ENCODE results near the gene TMEM115.
A peak's percentile ranks its signal among the peaks of the same experiment; 100 is the strongest.

TMEM115 gene

GRCh38 chr3:50369012-50369670 is 9.8 kb upstream of the TMEM115 start:
- Mint-ChIP-seq H3K4me3 (no peak overlapping the region), H3K27me3 (ENCODE audit: low read depth) (no peaks in the 10 kb centered on the region), H3K36me3 (ENCODE audit: low read depth) (no peaks in the 10 kb centered on the region), H3K27ac (no peak overlapping the region), H3K9me3 (no peaks in the 10 kb centered on the region), H3K4me1 (ENCODE audit: low read depth) (peaks cover 10% of the 10 kb centered on the region)

- peaks cover 8% of the 10 kb centered on the region for H3K4me1 Mint-ChIP-seq (ENCODE audit: low read depth)
Measured at GRCh38 chr3:50365842-50366220, 6.5 kb upstream of the TMEM115 start.

GRCh38 chr3:50365080-50365841 is 5.9 kb upstream of the TMEM115 start:
- peaks cover 8% of the 10 kb centered on the region for H3K4me1 Mint-ChIP-seq (ENCODE audit: low read depth)
- no peaks in the 10 kb centered on the region for H3K27me3 Mint-ChIP-seq (ENCODE audit: low read depth)
- no peaks in the 10 kb centered on the region for H3K9me3 Mint-ChIP-seq
- H3K27ac Mint-ChIP-seq, result peak overlapping the region; percentile 78
- H3K36me3 Mint-ChIP-seq (ENCODE audit: low read depth), result peaks cover 2% of the 10 kb centered on the region
- peak overlapping the region; percentile 82 for H3K4me3 Mint-ChIP-seq

More at GRCh38 chr3:50365842-50366220, 6.5 kb upstream of the TMEM115 start:
- peak overlapping the region; percentile 78 for H3K27ac Mint-ChIP-seq
- no peaks in the 10 kb centered on the region for H3K9me3 Mint-ChIP-seq
- H3K27me3 Mint-ChIP-seq (ENCODE audit: low read depth), result no peaks in the 10 kb centered on the region
- peaks cover 2% of the 10 kb centered on the region for H3K36me3 Mint-ChIP-seq (ENCODE audit: low read depth)
- H3K4me3 Mint-ChIP-seq, result peak overlapping the region; percentile 82

GRCh38 chr3:50364573-50365079 is 5.3 kb upstream of the TMEM115 start:
- H3K9me3 Mint-ChIP-seq, result no peaks in the 10 kb centered on the region
- peaks cover 12% of the 10 kb centered on the region for H3K4me1 Mint-ChIP-seq (ENCODE audit: low read depth)
- H3K27ac Mint-ChIP-seq, result no peak overlapping the region
- no peaks in the 10 kb centered on the region for H3K27me3 Mint-ChIP-seq (ENCODE audit: low read depth)
- H3K4me3 Mint-ChIP-seq, result peak overlapping the region; percentile 65
- peaks cover 2% of the 10 kb centered on the region for H3K36me3 Mint-ChIP-seq (ENCODE audit: low read depth)

- Mint-ChIP-seq H3K4me3 (peak overlapping the region; percentile 98), H3K36me3 (ENCODE audit: low read depth) (peaks cover 20% of the 10 kb centered on the region), H3K9me3 (no peaks in the 10 kb centered on the region), H3K4me1 (ENCODE audit: low read depth) (peaks cover 32% of the 10 kb centered on the region), H3K27ac (peak overlapping the region; percentile 92), H3K27me3 (ENCODE audit: low read depth) (no peaks in the 10 kb centered on the region)
Measured at GRCh38 chr3:50359760-50360110, 414 bp upstream of the TMEM115 start.

DNA sequence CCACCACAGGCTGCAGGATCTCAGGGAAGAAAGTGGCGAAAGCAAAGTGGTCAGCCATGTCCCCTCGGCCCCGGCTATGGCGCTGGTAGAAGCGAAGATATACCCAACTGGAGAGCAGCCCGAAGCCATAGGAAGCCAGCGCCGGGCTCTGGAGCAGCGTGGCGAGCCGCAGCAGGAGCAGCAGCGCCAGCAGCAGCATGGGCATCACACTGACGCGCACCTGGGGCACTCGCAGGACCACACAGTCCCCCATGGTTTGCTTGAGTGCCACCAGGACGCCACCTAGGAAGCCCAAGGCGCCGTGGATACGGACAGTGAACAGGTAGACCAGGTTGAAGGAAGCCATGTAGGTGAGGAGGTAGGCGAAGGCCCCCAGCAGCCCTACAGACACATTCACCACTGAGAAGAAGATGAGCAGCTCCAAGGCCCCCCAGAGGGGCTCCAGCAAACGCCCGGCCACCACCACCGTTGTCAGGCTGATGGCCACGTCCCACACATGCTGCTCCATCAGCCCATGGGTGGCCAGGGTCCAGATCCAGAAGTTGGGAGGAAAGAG is 888 bp downstream of the TMEM115 start:
- Mint-ChIP-seq H3K4me3 (peak overlapping the region; percentile 98), H3K36me3 (ENCODE audit: low read depth) (peaks cover 24% of the 10 kb centered on the region), H3K27ac (peak overlapping the region; percentile 69), H3K9me3 (no peaks in the 10 kb centered on the region), H3K4me1 (ENCODE audit: low read depth) (peaks cover 32% of the 10 kb centered on the region), H3K27me3 (ENCODE audit: low read depth) (no peaks in the 10 kb centered on the region)

- Mint-ChIP-seq H3K4me3 (peak overlapping the region; percentile 98), H3K27me3 (ENCODE audit: low read depth) (no peaks in the 10 kb centered on the region), H3K4me1 (ENCODE audit: low read depth) (peaks cover 32% of the 10 kb centered on the region), H3K27ac (no peak overlapping the region), H3K36me3 (ENCODE audit: low read depth) (peaks cover 29% of the 10 kb centered on the region), H3K9me3 (no peaks in the 10 kb centered on the region)
Measured at GRCh38 chr3:50357481-50357880, 1.8 kb downstream of the TMEM115 start.

- H3K9me3 Mint-ChIP-seq, result no peaks in the 10 kb centered on the region
- H3K36me3 Mint-ChIP-seq (ENCODE audit: low read depth), result peaks cover 27% of the 10 kb centered on the region
- peak overlapping the region; percentile 98 for H3K4me3 Mint-ChIP-seq
- H3K27ac Mint-ChIP-seq, result peak overlapping the region; percentile 59
- H3K27me3 Mint-ChIP-seq (ENCODE audit: low read depth), result no peaks in the 10 kb centered on the region
- H3K4me1 Mint-ChIP-seq (ENCODE audit: low read depth), result peaks cover 36% of the 10 kb centered on the region
Measured at GRCh38 chr3:50356553-50356952, 2.8 kb downstream of the TMEM115 start.

GRCh38 chr3:50355829-50356552 is 3.3 kb downstream of the TMEM115 start:
- H3K4me3 Mint-ChIP-seq, result peak overlapping the region; percentile 98
- no peaks in the 10 kb centered on the region for H3K9me3 Mint-ChIP-seq
- peaks cover 42% of the 10 kb centered on the region for H3K4me1 Mint-ChIP-seq (ENCODE audit: low read depth)
- peaks cover 33% of the 10 kb centered on the region for H3K36me3 Mint-ChIP-seq (ENCODE audit: low read depth)
- H3K27me3 Mint-ChIP-seq (ENCODE audit: low read depth), result no peaks in the 10 kb centered on the region
- peak overlapping the region; percentile 59 for H3K27ac Mint-ChIP-seq

DNA sequence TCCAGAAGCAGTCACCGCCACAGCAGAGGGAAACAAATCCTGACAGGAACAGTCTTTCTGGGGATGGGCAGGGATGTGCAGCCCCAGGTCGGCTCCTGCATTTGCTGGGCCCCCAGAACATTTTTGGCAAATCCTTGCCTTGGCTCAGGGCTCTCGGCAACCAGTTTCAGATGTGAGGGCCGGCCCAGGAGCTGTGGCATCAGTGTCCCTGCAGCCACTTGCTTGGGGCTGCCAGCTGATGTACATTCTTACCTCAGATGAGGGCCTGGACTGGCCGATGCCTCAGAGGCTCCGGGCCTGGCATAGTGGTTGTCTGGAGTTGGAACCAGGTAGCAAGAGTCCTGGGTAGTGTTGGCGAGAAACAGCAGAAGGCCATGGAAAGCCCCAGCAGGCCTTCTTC is 4.5 kb downstream of the TMEM115 start:
- Mint-ChIP-seq H3K4me3 (no peak overlapping the region), H3K27ac (no peak overlapping the region), H3K4me1 (ENCODE audit: low read depth) (peaks cover 48% of the 10 kb centered on the region), H3K9me3 (no peaks in the 10 kb centered on the region), H3K36me3 (ENCODE audit: low read depth) (peaks cover 37% of the 10 kb centered on the region), H3K27me3 (ENCODE audit: low read depth) (no peaks in the 10 kb centered on the region)

DNA sequence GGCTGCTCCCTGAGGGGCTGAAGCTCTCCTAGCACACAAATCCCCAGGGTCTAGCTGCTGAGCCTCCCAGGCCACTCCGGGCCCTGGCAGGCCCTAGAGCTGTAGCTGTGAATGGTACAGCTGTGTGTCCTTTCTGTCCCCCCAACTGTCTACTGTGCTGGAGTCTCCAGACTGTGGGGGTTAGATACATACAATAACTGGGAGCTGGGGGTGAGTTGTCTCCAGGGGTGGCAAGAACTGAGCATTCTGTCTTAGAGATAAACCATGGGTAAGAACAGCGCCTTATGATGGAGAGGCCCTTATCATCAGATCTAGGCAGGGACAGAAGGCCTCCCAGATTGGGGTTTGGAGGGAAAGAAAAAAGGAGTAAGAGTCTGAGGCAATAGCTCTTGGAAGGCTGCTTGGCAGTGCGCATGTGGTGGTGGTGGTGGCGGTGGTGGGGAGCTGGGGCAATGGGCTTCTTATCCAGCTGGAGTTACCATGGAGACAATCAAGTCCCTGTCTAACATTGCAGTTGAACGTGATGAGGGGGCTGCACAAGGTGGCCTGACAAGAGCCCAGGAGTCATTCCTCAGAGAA is 5.0 kb downstream of the TMEM115 start:
- H3K27me3 Mint-ChIP-seq (ENCODE audit: low read depth), result no peaks in the 10 kb centered on the region
- H3K9me3 Mint-ChIP-seq, result no peaks in the 10 kb centered on the region
- H3K4me3 Mint-ChIP-seq, result peak overlapping the region; percentile 7
- peaks cover 46% of the 10 kb centered on the region for H3K4me1 Mint-ChIP-seq (ENCODE audit: low read depth)
- peak overlapping the region; percentile 53 for H3K27ac Mint-ChIP-seq
- peaks cover 36% of the 10 kb centered on the region for H3K36me3 Mint-ChIP-seq (ENCODE audit: low read depth)

- H3K4me3 Mint-ChIP-seq, result no peak overlapping the region
- no peak overlapping the region for H3K27ac Mint-ChIP-seq
- H3K27me3 Mint-ChIP-seq (ENCODE audit: low read depth), result no peaks in the 10 kb centered on the region
- H3K9me3 Mint-ChIP-seq, result no peaks in the 10 kb centered on the region
- peaks cover 47% of the 10 kb centered on the region for H3K4me1 Mint-ChIP-seq (ENCODE audit: low read depth)
- peaks cover 35% of the 10 kb centered on the region for H3K36me3 Mint-ChIP-seq (ENCODE audit: low read depth)
Measured at GRCh38 chr3:50353245-50354004, 5.9 kb downstream of the TMEM115 start.

DNA sequence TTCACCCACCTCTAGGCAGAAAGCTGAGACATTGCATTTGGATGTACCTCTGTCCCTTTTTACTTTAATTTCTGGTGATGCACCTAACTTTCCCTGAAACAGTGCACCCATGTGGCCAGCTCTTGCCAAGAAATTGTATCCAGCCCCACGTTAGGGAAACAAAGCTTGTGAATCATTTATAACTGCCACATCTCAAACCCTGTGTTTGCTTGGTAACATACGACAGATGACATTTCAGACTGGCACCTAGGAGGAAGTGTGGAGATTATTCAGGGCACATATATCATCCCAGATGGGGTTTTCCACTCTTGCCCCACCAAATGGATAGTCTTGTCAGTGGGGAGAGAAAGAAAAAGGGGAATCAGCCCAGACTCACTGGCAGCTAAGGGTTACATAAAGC is 6.5 kb downstream of the TMEM115 start:
- Mint-ChIP-seq H3K4me1 (ENCODE audit: low read depth) (peaks cover 46% of the 10 kb centered on the region), H3K4me3 (no peak overlapping the region), H3K9me3 (no peaks in the 10 kb centered on the region), H3K36me3 (ENCODE audit: low read depth) (peaks cover 37% of the 10 kb centered on the region), H3K27me3 (ENCODE audit: low read depth) (no peaks in the 10 kb centered on the region), H3K27ac (peak overlapping the region; percentile 31)
